Bronchial epithelial cell (primary cell): ENCODE measurements around the gene RASSF4. TPM values are rescaled to one million over a fixed set of nuclear protein-coding genes. Genes with fewer than 3 reads are reported as not detected.

Source experiments
- DNase-seq: peaks from one replicate; pipeline ENCODE4 v3.0.0-alpha.2; 2010; ENCODE audit warnings: low read depth
- FAIRE-seq: peaks from 2 replicates; lab custom pipeline; 2011; peaks lifted over from hg19 to GRCh38; lab: Jason Lieb, UNC
- H3K27me3 ChIP-seq: 2 replicates; pipeline ENCODE4 v1.5.1; 2011; ENCODE audit warnings: low read length; ENCODE audit not compliant: control insufficient read depth, insufficient read depth
- H3K36me3 ChIP-seq: 2 replicates; pipeline ENCODE4 v1.5.1; 2011; ENCODE audit warnings: low read length; ENCODE audit not compliant: control insufficient read depth, insufficient read depth
- H3K4me3 ChIP-seq: 2 replicates; pipeline ENCODE4 v1.5.1; 2011; ENCODE audit warnings: mild to moderate bottlenecking, low read depth, low read length, control low read depth
- total RNA-seq: library from RNA; depleted of rRNA; stranded (reverse); fragments of >200 nt; gene quantifications from 2 replicates; pipeline ENCODE4 v1.2.1, GENCODE V29; 2014
- TF ChIP-seq, protein P1 (sequence below): IDR thresholded peaks from 2 replicates; pipeline ENCODE4 v1.5.1; 2011; ENCODE audit warnings: mild to moderate bottlenecking, moderate library complexity, low read length, control low read depth, inconsistent platforms; ENCODE audit not compliant: insufficient read depth, severe bottlenecking

RASSF4 gene
- total RNA-seq, 1 donor from 2014 or later, result 0.26 TPM

DNA sequence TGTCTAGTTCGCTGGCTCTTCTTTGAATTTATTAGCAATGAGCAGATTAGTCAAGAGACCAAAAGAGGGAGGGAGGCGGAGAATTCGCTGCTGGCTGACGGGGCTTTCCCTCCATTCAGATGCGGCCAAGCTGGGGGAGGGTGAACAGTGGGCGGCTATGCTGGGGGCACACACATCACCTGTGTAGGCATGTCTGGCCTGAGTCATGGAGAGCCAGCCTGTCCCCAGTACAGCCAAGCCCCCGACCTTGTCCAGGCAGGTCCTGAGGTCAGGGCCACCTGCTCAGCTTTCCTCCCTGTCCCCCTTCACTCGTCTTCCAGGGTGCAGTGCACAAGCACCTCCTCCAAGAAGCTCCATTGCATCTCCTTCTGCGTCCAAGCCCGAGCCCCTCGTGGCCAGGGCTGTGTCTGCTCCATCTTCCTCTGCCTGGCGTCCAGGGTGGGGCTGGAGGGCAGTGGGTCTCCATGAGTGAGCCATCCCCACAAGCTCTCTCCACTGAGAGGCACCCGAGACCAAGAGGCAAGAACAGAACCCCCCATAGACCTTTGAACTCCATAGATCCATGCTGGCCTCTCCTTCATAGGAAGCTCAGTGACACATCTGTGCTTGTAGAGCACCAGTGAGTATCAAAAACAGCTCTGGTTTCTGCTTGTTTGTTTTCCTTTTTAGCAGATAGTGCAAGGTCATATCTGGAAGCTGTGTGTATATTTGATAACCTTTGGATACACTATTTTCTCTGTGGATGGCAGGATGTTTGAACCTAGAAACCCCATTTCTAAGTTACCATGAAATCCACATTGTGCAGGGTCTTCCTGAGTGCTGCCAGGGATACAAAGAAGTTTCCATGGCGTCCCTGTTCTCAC, 20.9 kb downstream of the RASSF4 start:
- H3K36me3 ChIP-seq, result no peaks in the 10 kb centered on the region
- H3K27me3 ChIP-seq, result no peaks in the 10 kb centered on the region
- TF ChIP-seq, protein P1, sequence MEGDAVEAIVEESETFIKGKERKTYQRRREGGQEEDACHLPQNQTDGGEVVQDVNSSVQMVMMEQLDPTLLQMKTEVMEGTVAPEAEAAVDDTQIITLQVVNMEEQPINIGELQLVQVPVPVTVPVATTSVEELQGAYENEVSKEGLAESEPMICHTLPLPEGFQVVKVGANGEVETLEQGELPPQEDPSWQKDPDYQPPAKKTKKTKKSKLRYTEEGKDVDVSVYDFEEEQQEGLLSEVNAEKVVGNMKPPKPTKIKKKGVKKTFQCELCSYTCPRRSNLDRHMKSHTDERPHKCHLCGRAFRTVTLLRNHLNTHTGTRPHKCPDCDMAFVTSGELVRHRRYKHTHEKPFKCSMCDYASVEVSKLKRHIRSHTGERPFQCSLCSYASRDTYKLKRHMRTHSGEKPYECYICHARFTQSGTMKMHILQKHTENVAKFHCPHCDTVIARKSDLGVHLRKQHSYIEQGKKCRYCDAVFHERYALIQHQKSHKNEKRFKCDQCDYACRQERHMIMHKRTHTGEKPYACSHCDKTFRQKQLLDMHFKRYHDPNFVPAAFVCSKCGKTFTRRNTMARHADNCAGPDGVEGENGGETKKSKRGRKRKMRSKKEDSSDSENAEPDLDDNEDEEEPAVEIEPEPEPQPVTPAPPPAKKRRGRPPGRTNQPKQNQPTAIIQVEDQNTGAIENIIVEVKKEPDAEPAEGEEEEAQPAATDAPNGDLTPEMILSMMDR, result no peak
- H3K4me3 ChIP-seq, result no peak overlapping the region
- FAIRE-seq, result no peak
- DNase-seq, result peak; percentile 80

DNA sequence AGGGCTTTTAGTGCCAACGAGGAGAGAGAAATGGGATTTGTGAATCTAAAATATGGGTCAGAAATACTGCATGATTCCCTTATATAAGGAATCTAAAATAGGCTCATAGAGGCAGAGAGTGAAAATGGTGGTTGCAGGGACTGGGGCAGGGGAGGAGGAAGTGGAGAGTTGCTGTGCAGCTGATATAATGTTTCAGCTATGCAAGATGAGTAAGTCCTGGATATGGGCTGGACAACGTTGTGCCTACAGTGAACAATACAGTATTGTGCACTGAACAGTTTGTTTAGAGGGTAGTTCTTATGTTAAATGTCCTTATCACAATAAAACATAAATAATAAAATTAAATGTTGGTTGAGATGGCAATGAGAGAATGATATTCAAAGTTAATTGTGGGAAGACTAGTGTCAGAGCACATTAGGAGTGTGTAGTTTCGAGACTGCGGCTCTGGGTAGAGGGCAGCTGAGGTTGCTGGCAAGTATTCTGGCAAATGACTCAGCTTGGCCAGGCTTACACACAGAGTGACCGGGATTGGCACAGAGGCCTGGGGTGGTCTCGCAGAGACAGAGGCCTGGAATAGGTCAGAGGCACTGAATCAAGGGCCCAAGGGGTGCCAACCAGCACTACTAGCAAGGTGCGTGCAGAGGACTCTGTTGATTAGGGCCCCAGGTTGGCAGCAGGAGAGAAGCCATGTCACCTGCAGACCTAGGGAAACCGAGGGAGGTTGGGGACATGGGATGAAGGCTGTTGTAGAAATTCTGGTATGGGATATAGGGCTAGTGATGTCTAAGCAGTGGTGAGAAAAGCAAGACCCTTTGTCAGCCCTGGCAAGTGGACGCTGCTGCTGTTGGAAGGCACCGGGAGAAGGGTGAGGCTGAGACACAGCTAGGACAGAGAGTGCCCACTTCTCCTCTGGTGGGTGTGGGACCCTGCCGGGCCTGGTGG, 21.8 kb downstream of the RASSF4 start:
- DNase-seq (peak; percentile 90), FAIRE-seq (peak; percentile 50)
- no peak overlapping the region for H3K4me3 ChIP-seq
- no peaks in the 10 kb centered on the region for H3K27me3 ChIP-seq
- TF ChIP-seq, protein P1, result no peak
- H3K36me3 ChIP-seq, result no peaks in the 10 kb centered on the region

DNA sequence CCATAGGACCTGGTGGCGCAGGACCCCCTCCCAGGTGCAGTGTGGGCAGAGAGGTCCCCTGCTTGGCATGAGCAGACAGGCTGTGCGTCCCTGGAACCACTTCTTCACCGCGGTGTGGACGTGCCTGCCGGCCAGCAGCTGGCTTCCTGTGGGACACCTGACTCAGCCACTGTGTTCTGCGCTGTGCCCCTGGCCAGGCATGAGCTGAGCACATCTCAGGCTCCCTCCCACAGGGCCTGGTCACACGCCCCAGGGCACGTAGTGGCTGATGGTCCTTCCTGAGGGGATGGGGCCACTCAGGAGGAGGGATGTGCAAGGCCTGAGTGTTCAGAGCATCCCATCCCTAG, 22.5 kb downstream of the RASSF4 start:
- DNase-seq, result no peak
- TF ChIP-seq, protein P1, result no peak
- H3K36me3 ChIP-seq, result no peaks in the 10 kb centered on the region
- H3K27me3 ChIP-seq, result no peaks in the 10 kb centered on the region
- no peak for FAIRE-seq
- no peak overlapping the region for H3K4me3 ChIP-seq

DNA sequence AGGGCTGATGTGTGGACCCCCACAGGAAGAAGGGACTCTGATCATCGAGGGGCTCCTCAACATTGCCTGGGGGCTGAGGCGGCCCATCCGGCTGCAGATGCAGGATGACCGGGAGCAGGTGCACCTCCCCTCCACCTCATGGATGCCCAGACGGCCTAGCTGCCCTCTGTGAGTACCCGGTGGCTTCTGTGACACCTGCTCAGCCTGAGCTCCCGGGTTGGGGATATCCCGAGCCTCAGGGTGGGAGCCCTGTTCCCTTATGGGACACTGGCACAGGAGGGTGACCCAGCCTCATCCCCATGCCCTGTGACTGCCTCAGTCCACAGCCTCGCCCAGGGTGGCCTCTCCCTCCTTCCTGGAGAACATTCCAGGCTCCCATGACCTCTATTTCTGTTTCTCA, 22.9 kb downstream of the RASSF4 start:
- H3K4me3 ChIP-seq, result no peak overlapping the region

DNA sequence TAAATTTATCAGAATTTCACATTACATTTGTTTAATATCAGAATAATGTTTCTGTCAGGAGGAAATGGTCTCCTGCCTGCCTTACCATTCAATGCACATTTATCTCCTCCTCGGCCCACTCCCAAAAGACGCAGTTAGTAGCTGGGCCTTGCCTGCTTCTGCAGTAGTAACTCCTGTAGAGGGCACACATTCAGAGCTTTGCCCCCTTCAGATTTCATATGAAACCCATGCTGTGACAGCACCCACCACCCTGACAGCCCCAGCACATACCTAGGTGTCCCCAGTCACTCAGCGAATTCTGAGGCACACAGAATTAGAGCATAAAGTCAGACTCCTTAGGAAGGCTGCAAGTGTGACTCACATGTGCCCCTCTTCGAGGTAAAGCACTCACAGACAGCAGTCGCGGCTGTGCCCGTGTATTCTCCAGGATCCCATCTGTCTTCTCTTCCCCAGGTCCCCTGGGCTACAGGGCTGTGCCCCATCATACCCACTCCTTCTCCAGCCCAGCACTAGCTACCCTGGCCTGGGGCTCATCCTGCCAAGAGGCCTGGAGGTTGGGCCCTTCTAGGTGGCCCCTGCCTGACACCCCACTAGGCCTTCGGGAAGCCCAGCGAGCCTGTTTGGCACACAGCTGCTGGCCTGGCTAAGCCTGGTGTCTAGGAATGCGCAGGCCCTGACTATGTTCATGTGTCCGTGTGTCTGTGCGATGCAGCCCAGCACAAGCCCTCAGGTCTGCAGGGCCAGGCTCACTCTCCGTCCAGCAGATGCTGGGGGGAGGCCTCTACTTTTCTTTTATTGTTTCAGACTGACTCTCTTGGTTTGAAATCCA, 23.7 kb downstream of the RASSF4 start:
- H3K4me3 ChIP-seq, result no peak overlapping the region
- H3K27me3 ChIP-seq, result no peaks in the 10 kb centered on the region
- DNase-seq, result no peak
- H3K36me3 ChIP-seq, result no peaks in the 10 kb centered on the region
- TF ChIP-seq, protein P1, result no peak
- FAIRE-seq, result no peak

More for the DNA sequence above, 22.9 kb downstream of the RASSF4 start:
- H3K27me3 ChIP-seq, result no peaks in the 10 kb centered on the region
- TF ChIP-seq, protein P1, result no peak
- no peak for DNase-seq
- no peaks in the 10 kb centered on the region for H3K36me3 ChIP-seq
- no peak for FAIRE-seq
